Loucy (cell line): Measurements from ENCODE around the gene FDX2.
"Not testable (repeated sequence)": the region's sequence is repeated elsewhere in the genome, so short reads cannot be mapped to it uniquely, and the experiment has no call there.

ENCODE experiments used
- EZH2phosphoT487 ChIP-seq: fragments of 200-600 bp; IDR thresholded peaks from 2 replicates; pipeline ENCODE4 v1.6.1; 2018; ENCODE audit warnings: antibody characterized with exemption, mild to moderate bottlenecking, moderate library complexity, borderline replicate concordance
- TF ChIP-seq, protein P1 (sequence below): fragments of 200-600 bp; sonication (generic); conservative IDR thresholded peaks from 2 replicates; pipeline ENCODE4 v1.5.1; 2014; ENCODE audit warnings: mild to moderate bottlenecking, antibody characterized with exemption, low read length

DNA sequence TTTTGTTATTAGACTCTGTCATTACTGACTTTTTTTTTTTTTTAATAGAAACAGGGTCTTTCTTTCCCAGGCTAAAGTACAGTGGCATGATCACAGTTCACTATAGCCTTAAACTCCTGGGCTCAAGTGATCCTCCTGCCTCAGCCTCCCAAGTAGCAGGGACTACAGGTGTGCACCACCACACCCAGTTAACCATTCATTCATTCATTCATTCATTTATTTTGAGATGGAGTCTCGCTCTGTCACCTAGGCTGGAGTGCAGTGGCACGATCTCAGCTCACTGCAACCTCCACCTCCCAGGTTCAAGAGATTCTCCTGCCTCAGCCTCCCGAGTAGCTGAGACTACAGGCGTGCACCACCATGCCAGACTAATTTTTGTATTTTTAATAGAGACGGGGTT is 33.8 kb downstream of the FDX2 start:
- TF ChIP-seq, protein P1, sequence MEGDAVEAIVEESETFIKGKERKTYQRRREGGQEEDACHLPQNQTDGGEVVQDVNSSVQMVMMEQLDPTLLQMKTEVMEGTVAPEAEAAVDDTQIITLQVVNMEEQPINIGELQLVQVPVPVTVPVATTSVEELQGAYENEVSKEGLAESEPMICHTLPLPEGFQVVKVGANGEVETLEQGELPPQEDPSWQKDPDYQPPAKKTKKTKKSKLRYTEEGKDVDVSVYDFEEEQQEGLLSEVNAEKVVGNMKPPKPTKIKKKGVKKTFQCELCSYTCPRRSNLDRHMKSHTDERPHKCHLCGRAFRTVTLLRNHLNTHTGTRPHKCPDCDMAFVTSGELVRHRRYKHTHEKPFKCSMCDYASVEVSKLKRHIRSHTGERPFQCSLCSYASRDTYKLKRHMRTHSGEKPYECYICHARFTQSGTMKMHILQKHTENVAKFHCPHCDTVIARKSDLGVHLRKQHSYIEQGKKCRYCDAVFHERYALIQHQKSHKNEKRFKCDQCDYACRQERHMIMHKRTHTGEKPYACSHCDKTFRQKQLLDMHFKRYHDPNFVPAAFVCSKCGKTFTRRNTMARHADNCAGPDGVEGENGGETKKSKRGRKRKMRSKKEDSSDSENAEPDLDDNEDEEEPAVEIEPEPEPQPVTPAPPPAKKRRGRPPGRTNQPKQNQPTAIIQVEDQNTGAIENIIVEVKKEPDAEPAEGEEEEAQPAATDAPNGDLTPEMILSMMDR, result not testable (repeated sequence)
- not testable (repeated sequence) for TF ChIP-seq EZH2phosphoT487
